Ishikawa (cell line): ENCODE results near the gene DCC.

Source experiments
- CEBPB ChIP-seq: IDR thresholded peaks from 2 replicates; pipeline ENCODE4 v1.6.1; 2012
- CREB1 ChIP-seq: IDR thresholded peaks from 2 replicates; pipeline ENCODE4 v1.6.1; 2012; ENCODE audit warnings: low read depth
- EP300 ChIP-seq: IDR thresholded peaks from 2 replicates; pipeline ENCODE4 v1.6.1; 2012; ENCODE audit warnings: borderline replicate concordance
- FOXM1 ChIP-seq: IDR thresholded peaks from 2 replicates; pipeline ENCODE4 v1.6.1; 2012; ENCODE audit warnings: low read depth, borderline replicate concordance
- NFIC ChIP-seq: IDR thresholded peaks from 2 replicates; pipeline ENCODE4 v1.6.1; 2012
- RAD21 ChIP-seq: IDR thresholded peaks from 2 replicates; pipeline ENCODE4 v1.6.1; 2012; ENCODE audit warnings: low read depth
- TAF1 ChIP-seq: IDR thresholded peaks from 2 replicates; pipeline ENCODE4 v1.6.1; 2012; ENCODE audit warnings: low read depth, mild to moderate bottlenecking
- TCF12 ChIP-seq: IDR thresholded peaks from 2 replicates; pipeline ENCODE4 v1.6.1; 2012; ENCODE audit warnings: low read depth
- TEAD4 ChIP-seq: IDR thresholded peaks from 2 replicates; pipeline ENCODE4 v1.6.1; 2012
- YY1 ChIP-seq: IDR thresholded peaks from 2 replicates; pipeline ENCODE4 v1.6.1; 2012; ENCODE audit warnings: low read depth
- ZBTB7A ChIP-seq: IDR thresholded peaks from 2 replicates; pipeline ENCODE4 v1.6.1; 2012; ENCODE audit warnings: low read depth
- TF ChIP-seq, protein P1 (sequence below): IDR thresholded peaks from 2 replicates; pipeline ENCODE4 v1.6.1; 2012
- TF ChIP-seq, protein P2 (sequence below): IDR thresholded peaks from 2 replicates; pipeline ENCODE4 v1.6.1; 2012; ENCODE audit warnings: low read depth, mild to moderate bottlenecking
- TF ChIP-seq, protein P3 (sequence below): IDR thresholded peaks from 2 replicates; pipeline ENCODE4 v1.6.1; 2012

DNA sequence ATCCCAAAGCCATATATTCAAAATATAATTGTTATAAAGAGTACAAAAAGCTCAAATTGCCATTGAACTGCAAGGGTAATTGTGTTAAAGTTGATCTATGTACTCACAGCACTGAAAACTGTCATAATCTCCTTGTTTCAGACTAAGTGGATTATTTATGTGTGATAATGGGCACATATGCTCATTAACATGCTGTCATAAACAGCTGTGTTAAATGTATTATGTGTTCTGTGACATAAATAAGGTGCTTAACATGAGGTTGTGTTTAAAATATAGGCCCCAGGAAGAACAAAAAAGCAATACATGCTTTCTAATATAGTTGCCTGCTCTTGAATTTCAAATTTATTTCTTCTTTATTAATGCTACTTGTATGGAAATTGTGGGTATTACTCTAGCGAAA lies 409.5 kb downstream of the DCC start:
- TF ChIP-seq TAF1 = no peak
- TF ChIP-seq, protein P1, sequence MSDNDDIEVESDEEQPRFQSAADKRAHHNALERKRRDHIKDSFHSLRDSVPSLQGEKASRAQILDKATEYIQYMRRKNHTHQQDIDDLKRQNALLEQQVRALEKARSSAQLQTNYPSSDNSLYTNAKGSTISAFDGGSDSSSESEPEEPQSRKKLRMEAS = no peak
- no peak for TF ChIP-seq TCF12
- TF ChIP-seq EP300 = no peak
- no peak for TF ChIP-seq YY1
- TF ChIP-seq CREB1 = no peak
- TF ChIP-seq, protein P2, sequence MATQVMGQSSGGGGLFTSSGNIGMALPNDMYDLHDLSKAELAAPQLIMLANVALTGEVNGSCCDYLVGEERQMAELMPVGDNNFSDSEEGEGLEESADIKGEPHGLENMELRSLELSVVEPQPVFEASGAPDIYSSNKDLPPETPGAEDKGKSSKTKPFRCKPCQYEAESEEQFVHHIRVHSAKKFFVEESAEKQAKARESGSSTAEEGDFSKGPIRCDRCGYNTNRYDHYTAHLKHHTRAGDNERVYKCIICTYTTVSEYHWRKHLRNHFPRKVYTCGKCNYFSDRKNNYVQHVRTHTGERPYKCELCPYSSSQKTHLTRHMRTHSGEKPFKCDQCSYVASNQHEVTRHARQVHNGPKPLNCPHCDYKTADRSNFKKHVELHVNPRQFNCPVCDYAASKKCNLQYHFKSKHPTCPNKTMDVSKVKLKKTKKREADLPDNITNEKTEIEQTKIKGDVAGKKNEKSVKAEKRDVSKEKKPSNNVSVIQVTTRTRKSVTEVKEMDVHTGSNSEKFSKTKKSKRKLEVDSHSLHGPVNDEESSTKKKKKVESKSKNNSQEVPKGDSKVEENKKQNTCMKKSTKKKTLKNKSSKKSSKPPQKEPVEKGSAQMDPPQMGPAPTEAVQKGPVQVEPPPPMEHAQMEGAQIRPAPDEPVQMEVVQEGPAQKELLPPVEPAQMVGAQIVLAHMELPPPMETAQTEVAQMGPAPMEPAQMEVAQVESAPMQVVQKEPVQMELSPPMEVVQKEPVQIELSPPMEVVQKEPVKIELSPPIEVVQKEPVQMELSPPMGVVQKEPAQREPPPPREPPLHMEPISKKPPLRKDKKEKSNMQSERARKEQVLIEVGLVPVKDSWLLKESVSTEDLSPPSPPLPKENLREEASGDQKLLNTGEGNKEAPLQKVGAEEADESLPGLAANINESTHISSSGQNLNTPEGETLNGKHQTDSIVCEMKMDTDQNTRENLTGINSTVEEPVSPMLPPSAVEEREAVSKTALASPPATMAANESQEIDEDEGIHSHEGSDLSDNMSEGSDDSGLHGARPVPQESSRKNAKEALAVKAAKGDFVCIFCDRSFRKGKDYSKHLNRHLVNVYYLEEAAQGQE = no peak
- TF ChIP-seq NFIC = no peak
- no peak for TF ChIP-seq FOXM1
- TF ChIP-seq, protein P3, sequence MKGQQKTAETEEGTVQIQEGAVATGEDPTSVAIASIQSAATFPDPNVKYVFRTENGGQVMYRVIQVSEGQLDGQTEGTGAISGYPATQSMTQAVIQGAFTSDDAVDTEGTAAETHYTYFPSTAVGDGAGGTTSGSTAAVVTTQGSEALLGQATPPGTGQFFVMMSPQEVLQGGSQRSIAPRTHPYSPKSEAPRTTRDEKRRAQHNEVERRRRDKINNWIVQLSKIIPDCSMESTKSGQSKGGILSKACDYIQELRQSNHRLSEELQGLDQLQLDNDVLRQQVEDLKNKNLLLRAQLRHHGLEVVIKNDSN = no peak
- no peak for TF ChIP-seq TEAD4
- no peak for TF ChIP-seq RAD21
- no peak for TF ChIP-seq ZBTB7A
- no peak for TF ChIP-seq CEBPB
